Activated T-cell treated with anti-CD3 and anti-CD28 coated beads, Interleukin-2, amount 50 U/mL, for 4 hours (primary cell): Measurements from ENCODE around the gene PTRH1. TPM values are rescaled to one million over a fixed set of nuclear protein-coding genes. Genes with fewer than 3 reads are reported as not detected.

ENCODE experiments used
- ATAC-seq, 2 donors: fragments of 200-7000 bp; cut with Tn5 transposase; one replicate each; pipeline ENCODE4 v1.10.0; 2021
- DNase-seq: peaks from one replicate; pipeline ENCODE4 v3.0.0-alpha.2; 2020
- H3K27me3 Mint-ChIP-seq: one replicate; pipeline ENCODE4 v1.8.0; 2021; ENCODE audit warnings: low read depth, mixed read lengths
- H3K36me3 Mint-ChIP-seq: one replicate; pipeline ENCODE4 v1.8.0; 2022; ENCODE audit warnings: mixed read lengths; ENCODE audit not compliant: insufficient read depth
- H3K4me1 Mint-ChIP-seq: one replicate; pipeline ENCODE4 v1.8.0; 2021; ENCODE audit warnings: low read depth, mixed read lengths
- H3K4me3 Mint-ChIP-seq: one replicate; pipeline ENCODE4 v1.8.0; 2021; ENCODE audit warnings: mild to moderate bottlenecking, moderate library complexity, mixed read lengths
- H3K9me3 Mint-ChIP-seq: one replicate; pipeline ENCODE4 v1.8.0; 2021; ENCODE audit warnings: mixed read lengths
- total RNA-seq, 3 donors: library from RNA; stranded (reverse); gene quantifications; one replicate each; pipeline ENCODE4 v1.2.1, GENCODE V29; 2021

Gene PTRH1
- total RNA-seq, 3 donors from 2014 or later = 43.9 to 49.6 (median 45.6) TPM

GRCh38 chr9:127732444-127732843, 17.0 kb upstream of the PTRH1 start:
- Mint-ChIP-seq H3K27me3 (no peaks in the 10 kb centered on the region), H3K4me3 (no peak overlapping the region), H3K4me1 (peaks cover 21% of the 10 kb centered on the region), H3K9me3 (no peaks in the 10 kb centered on the region), H3K36me3 (peaks cover 4% of the 10 kb centered on the region)
- DNase-seq (no peak), ATAC-seq (no peak)

- DNase-seq (no peak), ATAC-seq (no peak)
- H3K4me3 Mint-ChIP-seq = no peak overlapping the region
- H3K4me1 Mint-ChIP-seq = peaks cover 21% of the 10 kb centered on the region
- no peaks in the 10 kb centered on the region for H3K9me3 Mint-ChIP-seq
- H3K27me3 Mint-ChIP-seq = no peaks in the 10 kb centered on the region
- peaks cover 4% of the 10 kb centered on the region for H3K36me3 Mint-ChIP-seq
Measured at GRCh38 chr9:127731938-127732337, 16.5 kb upstream of the PTRH1 start.

DNA sequence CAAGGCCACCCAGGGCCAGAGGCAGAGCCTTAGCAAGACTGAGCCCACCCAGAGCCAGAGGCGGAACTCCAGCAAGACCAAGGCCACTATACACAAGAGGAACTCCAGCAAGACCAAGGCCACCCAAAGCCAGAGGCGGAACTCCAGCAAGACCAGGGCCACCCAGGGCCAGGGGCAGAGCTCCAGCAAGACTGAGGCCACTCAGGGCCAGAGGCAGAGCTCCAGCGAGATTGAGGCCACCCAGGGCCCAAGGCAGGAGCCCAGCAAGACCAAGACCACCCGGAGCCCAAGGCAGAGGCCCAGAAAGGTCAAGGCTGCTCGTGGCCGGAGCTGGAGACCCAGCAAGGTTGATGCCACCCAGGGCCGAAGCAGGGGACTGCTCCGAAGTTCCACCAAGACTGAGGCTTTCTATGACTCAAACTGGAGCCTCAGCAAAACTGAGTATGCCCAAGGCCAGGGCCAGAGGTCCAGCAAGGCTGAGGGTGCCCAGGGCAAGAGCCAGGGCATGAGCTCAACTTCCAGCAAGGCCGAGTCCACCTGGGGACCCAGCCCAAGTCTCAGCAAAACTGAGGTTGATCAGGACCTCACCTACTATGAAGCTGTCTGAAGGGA, 15.4 kb upstream of the PTRH1 start:
- H3K4me3 Mint-ChIP-seq = no peak overlapping the region
- H3K4me1 Mint-ChIP-seq = peaks cover 18% of the 10 kb centered on the region
- no peaks in the 10 kb centered on the region for H3K27me3 Mint-ChIP-seq
- ATAC-seq (no peak), DNase-seq (no peak)
- peaks cover 4% of the 10 kb centered on the region for H3K36me3 Mint-ChIP-seq
- no peaks in the 10 kb centered on the region for H3K9me3 Mint-ChIP-seq

DNA sequence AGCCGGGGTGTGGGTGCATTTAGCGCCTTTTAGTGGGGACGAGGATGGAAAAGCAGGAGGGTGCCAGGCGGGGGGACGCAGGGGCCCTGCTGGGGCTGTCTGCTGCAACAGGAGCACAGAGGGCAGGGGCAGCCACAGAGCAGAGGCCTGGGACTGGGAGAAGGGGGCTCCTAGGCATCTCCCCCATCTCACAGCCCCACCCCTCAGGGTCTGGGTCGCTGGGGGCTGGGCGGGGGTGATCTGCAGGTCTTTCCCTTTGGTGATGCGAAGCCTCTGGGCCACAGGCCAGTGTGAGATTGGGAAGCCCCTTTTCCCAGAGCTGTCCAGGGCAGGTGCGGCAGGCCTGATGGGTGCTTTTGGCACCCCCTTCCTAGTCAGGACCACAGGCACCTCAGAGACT, 14.8 kb upstream of the PTRH1 start:
- DNase-seq (no peak), ATAC-seq (no peak)
- H3K4me3 Mint-ChIP-seq = no peak overlapping the region
- H3K4me1 Mint-ChIP-seq = peaks cover 12% of the 10 kb centered on the region
- no peaks in the 10 kb centered on the region for H3K27me3 Mint-ChIP-seq
- H3K9me3 Mint-ChIP-seq = no peaks in the 10 kb centered on the region
- H3K36me3 Mint-ChIP-seq = peaks cover 4% of the 10 kb centered on the region

DNA sequence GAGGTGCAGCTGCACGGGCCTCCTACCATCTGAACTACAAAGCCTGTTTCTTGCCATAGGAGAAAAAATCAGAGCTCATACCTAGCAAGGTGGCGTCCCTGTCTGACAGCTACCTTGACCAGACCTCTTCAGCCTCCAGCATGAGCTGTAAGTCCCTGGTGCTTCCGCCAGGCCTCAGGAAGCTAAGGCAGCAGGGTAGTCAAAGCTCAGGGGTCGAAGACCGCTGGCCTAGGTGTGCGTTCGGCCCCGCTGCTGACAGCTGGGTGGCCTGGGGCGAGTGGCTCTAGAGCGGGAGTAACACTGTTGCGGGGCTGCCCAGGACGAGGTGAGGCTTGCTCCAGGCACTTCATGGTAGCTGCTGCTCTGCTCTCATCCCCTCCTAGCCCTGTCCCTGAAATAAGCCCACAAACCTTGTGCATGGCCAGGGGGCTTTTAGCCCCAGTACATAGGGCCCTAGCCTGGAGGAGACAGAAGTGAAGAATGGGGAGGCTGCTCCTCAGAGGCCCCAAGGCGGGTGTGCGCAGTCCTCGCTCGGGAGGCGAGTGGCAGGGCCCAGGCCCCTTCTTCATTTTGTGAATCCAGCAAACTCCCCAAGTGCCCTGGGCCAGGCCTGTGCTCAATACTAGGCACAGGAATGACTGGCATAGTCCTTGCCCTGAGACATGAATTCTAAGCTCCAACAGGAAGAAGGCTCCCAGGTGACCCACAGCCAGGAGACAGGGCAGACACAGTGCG, 14.2 kb upstream of the PTRH1 start:
- H3K4me1 Mint-ChIP-seq = peaks cover 11% of the 10 kb centered on the region
- no peaks in the 10 kb centered on the region for H3K9me3 Mint-ChIP-seq
- H3K4me3 Mint-ChIP-seq = no peak overlapping the region

DNA sequence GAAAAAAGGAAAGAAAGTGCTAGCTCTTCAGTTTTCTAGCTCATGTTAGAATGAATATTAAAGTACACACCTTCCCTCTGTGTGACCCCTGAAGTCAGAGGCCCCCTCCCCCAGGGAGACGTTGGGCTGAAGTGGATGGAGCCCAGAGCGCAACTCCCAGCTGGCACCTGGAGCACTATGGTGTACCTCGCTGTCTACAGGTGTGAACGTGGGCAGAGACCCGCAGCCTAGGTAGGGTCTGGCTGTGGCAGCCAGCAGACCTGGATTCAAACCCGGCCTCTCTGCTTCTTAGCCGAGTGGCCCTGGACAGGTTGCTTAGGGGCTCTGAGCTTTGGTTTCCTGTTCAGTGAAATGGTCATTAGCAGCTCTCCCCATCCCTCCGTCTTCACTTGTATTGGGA, 13.3 kb upstream of the PTRH1 start:
- DNase-seq = no peak
- Mint-ChIP-seq H3K9me3 (no peaks in the 10 kb centered on the region), H3K36me3 (peaks cover 4% of the 10 kb centered on the region), H3K27me3 (no peaks in the 10 kb centered on the region), H3K4me1 (peaks cover 3% of the 10 kb centered on the region), H3K4me3 (no peak overlapping the region)
- ATAC-seq = no peak

More for the DNA sequence above, 14.2 kb upstream of the PTRH1 start:
- DNase-seq (no peak), ATAC-seq (no peak)
- Mint-ChIP-seq H3K27me3 (no peaks in the 10 kb centered on the region), H3K36me3 (peaks cover 4% of the 10 kb centered on the region)

DNA sequence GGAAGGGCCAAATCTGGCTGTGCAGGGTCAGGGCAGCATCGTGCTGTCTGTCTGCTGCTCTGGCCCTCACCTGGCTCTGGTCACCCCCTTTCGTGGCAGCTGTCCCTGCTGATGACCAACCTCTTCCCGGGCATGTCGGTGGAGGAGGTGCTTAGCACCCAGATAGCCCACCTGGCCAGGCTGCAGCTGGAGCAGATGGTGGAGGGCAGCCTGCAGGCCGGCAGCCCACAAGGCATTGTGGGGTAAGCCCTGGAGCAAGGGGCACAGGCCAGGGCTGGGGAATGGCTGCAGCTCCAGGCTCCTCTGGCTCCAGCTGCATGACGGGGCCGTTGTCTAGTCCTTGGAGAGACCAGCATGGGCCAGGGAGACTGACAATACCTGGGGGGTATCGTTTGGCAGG, 11.4 kb upstream of the PTRH1 start:
- no peaks in the 10 kb centered on the region for H3K9me3 Mint-ChIP-seq
- H3K4me3 Mint-ChIP-seq = no peak overlapping the region
- H3K36me3 Mint-ChIP-seq = peaks cover under 1% of the 10 kb centered on the region
- DNase-seq (no peak), ATAC-seq (no peak)
- no peaks in the 10 kb centered on the region for H3K4me1 Mint-ChIP-seq
- no peaks in the 10 kb centered on the region for H3K27me3 Mint-ChIP-seq

- Mint-ChIP-seq H3K9me3 (no peaks in the 10 kb centered on the region), H3K4me3 (no peak overlapping the region), H3K4me1 (peaks cover 20% of the 10 kb centered on the region), H3K36me3 (no peaks in the 10 kb centered on the region), H3K27me3 (no peaks in the 10 kb centered on the region)
- ATAC-seq = no peak
- DNase-seq = no peak
Measured at GRCh38 chr9:127724012-127724411, 8.5 kb upstream of the PTRH1 start.

- Mint-ChIP-seq H3K9me3 (no peaks in the 10 kb centered on the region), H3K27me3 (no peaks in the 10 kb centered on the region), H3K4me1 (peaks cover 20% of the 10 kb centered on the region), H3K4me3 (no peak overlapping the region), H3K36me3 (no peaks in the 10 kb centered on the region)
- ATAC-seq (no peak), DNase-seq (no peak)
Measured at GRCh38 chr9:127723444-127723843, 8.0 kb upstream of the PTRH1 start.

DNA sequence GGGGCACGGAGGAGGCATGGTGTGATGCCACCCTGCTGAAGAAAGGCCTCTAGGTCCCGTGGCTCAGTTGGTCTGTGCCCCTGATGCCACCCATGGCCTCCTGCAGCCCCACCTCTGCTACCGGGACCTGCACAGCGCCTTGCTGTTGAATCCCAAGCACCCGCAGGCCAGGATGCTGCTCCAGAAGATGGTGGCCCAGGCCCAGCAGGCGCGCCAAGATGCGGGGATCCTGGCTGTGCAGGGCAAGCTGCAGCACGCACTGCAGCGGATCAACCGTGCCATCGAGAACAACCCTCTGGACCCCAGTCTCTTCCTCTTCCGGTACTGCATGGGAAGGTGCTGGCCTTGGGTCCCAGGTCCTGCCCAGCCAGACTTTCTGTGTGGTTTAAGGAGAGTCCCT, 7.5 kb upstream of the PTRH1 start:
- Mint-ChIP-seq H3K36me3 (no peaks in the 10 kb centered on the region), H3K4me3 (no peak overlapping the region), H3K4me1 (peaks cover 20% of the 10 kb centered on the region), H3K9me3 (no peaks in the 10 kb centered on the region), H3K27me3 (no peaks in the 10 kb centered on the region)
- ATAC-seq = no peak
- DNase-seq = no peak

DNA sequence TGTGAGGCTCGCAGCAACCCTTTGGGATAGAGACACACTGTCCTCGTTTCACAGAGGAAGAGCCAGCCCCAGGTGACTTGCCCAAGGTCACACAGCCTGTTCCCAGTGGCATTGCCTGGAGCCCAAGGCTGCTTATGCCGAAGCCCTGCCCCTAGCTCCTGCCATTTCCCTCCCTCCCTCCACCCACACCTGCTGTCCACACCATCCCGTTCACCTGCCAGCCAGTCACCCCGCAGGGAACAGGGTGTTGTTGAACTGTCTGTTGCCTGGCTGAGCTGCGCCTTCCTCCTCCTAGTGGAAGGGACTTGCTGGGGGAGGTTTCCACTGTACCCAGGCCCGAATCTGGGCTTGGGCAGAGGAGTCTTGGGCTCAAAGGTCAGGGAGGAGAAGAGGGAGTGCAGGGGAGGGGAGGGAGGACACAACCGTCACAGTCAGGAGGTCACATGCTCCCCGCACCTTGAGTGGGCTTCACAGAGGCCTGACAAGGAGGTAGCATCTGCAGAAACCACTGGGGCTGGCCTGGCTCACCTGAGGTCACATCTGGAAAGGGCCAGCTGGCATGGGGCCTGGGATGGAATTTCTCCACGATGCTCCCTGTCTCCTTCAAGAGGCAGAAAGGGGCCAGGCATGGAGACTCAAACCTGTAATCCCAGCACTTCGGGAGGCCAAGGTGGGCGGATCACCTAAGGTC, 6.7 kb upstream of the PTRH1 start:
- H3K36me3 Mint-ChIP-seq = no peaks in the 10 kb centered on the region
- no peaks in the 10 kb centered on the region for H3K27me3 Mint-ChIP-seq
- no peak for DNase-seq
- no peak for ATAC-seq
- no peak overlapping the region for H3K4me3 Mint-ChIP-seq
- H3K9me3 Mint-ChIP-seq = no peaks in the 10 kb centered on the region
- H3K4me1 Mint-ChIP-seq = peaks cover 20% of the 10 kb centered on the region

- ATAC-seq (peak in 1 of 2 donors; percentile 25), DNase-seq (no peak)
- H3K36me3 Mint-ChIP-seq = no peaks in the 10 kb centered on the region
- no peaks in the 10 kb centered on the region for H3K9me3 Mint-ChIP-seq
- H3K4me3 Mint-ChIP-seq = no peak overlapping the region
- H3K27me3 Mint-ChIP-seq = no peaks in the 10 kb centered on the region
- H3K4me1 Mint-ChIP-seq = peaks cover 21% of the 10 kb centered on the region
Measured at GRCh38 chr9:127721391-127721821, 5.9 kb upstream of the PTRH1 start.

DNA sequence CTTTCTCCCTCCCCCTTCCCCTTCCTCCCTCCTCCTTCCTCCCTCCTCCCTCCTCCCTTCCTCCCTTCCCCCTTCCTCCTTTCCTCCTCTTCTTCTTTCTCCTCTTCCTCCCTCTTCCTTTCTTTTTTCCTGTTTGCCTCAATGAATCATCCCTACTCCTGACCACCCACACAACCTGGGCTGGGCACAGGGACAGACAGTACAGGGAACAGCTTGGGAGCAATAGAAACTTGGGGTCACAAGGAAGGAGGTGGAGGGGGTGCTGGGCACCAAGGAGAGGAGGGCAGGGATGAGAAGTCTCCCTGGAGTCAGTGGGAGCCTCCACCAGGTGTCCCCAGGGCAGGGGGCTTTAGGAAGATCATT, 5.4 kb upstream of the PTRH1 start:
- Mint-ChIP-seq H3K36me3 (no peaks in the 10 kb centered on the region), H3K9me3 (no peaks in the 10 kb centered on the region), H3K27me3 (no peaks in the 10 kb centered on the region), H3K4me3 (no peak overlapping the region), H3K4me1 (peaks cover 27% of the 10 kb centered on the region)
- no peak for DNase-seq
- ATAC-seq = no peak

- H3K27me3 Mint-ChIP-seq = no peaks in the 10 kb centered on the region
- H3K4me1 Mint-ChIP-seq = peaks cover 30% of the 10 kb centered on the region
- no peak for DNase-seq
- peak overlapping the region; percentile 17 for H3K4me3 Mint-ChIP-seq
- no peaks in the 10 kb centered on the region for H3K9me3 Mint-ChIP-seq
- H3K36me3 Mint-ChIP-seq = no peaks in the 10 kb centered on the region
- no peak for ATAC-seq
Measured at GRCh38 chr9:127720031-127720864, 4.8 kb upstream of the PTRH1 start.
